HCT116 (cell line): ENCODE measurements around the gene POLN. TPM values are rescaled to one million over a fixed set of nuclear protein-coding genes. Genes with fewer than 3 reads are reported as not detected.

ENCODE experiments used
- ATAC-seq: fragments of 200-7000 bp; cut with Tn5 transposase; 2 replicates; pipeline ENCODE4 v1.9.1; 2020; ENCODE audit warnings: mild to moderate bottlenecking, moderate library complexity
- BruUV-seq: library from RNA; stranded (reverse); fragments of 400-500 nt; replicated peaks from 2 replicates; lab custom pipeline; 2021; lab: Mats Ljungman, UMichigan
- CTCF ChIA-PET: fragments of 300-600 bp; sonication (Branson Sonifier 250); formaldehyde crosslinking; loops from one replicate; lab custom pipeline; 2021; ENCODE audit warnings: antibody characterized with exemption; lab: Charles Lee
- POLR2A ChIA-PET: fragments of 300-600, 350-600 bp; sonication (Branson Sonifier 250); formaldehyde crosslinking; loops from one replicate; lab custom pipeline; 2021; ENCODE audit warnings: antibody characterized with exemption; lab: Charles Lee
- RAD21 ChIA-PET, 2 experiments: fragments of 300-600 bp; sonication (Branson Sonifier 250); formaldehyde crosslinking; loops; one replicate each; lab custom pipeline; 2023; ENCODE audit warnings: low total read pairs in 2 of 2; ENCODE audit not compliant: uncharacterized antibody in 2 of 2, unreplicated experiment in 2 of 2, low non-redundant PET in 1 of 2; lab: Charles Lee
- DNase-seq: peaks from one replicate; pipeline ENCODE4 v3.0.0-alpha.2; 2010; ENCODE audit warnings: low read depth, low spot score
- H2AFZ ChIP-seq: fragments of 200-600 bp; shearing (Covaris generic), sonication (generic); 2 replicates; pipeline ENCODE4 v1.6.1; 2017; ENCODE audit warnings: low read depth, mixed run types, mixed read lengths, antibody characterized with exemption, low read length; ENCODE audit not compliant: poor library complexity, severe bottlenecking
- H3K27ac ChIP-seq: 2 replicates; pipeline ENCODE4 v1.5.1; 2012; ENCODE audit warnings: low read depth, low read length
- H3K27me3 ChIP-seq: fragments of 200-600 bp; sonication (generic); 2 replicates; pipeline ENCODE4 v1.6.1; 2016; ENCODE audit warnings: mixed run types, low read length, mixed read lengths; ENCODE audit not compliant: insufficient read depth
- H3K36me3 ChIP-seq, 2 experiments: fragments of 200-500 bp in 1 of 2; fragments of 200-600 bp in 1 of 2; sonication (Bioruptor generic) in 1 of 2; sonication (generic) in 1 of 2; 2 replicates each; pipeline versions ENCODE4 v1.5.1 to v1.6.1; 2014 to 2016; ENCODE audit warnings: low read length in 2 of 2, inconsistent platforms in 1 of 2, mixed read lengths in 1 of 2, mixed run types in 1 of 2; ENCODE audit not compliant: insufficient read depth in 2 of 2, control insufficient read depth in 1 of 2
- H3K4me1 ChIP-seq, 2 experiments: fragments of 200-600 bp in 1 of 2; sonication (generic) in 1 of 2; 2 replicates each; pipeline versions ENCODE4 v1.5.1 to v1.6.1; 2012 to 2017; ENCODE audit warnings: low read length in 2 of 2, inconsistent platforms in 1 of 2, mild to moderate bottlenecking in 1 of 2, mixed read lengths in 1 of 2, mixed run types in 1 of 2, moderate library complexity in 1 of 2; ENCODE audit not compliant: insufficient read depth in 2 of 2, control insufficient read depth in 1 of 2
- H3K4me2 ChIP-seq: fragments of 200-600 bp; sonication (generic); 2 replicates; pipeline ENCODE4 v1.6.1; 2017; ENCODE audit warnings: mixed run types, low read length, mixed read lengths
- H3K4me3 ChIP-seq, 2 experiments: fragments of 200-600 bp in 1 of 2; sonication (generic) in 1 of 2; replicated peaks in 1 of 2; 2 replicates each; pipeline ENCODE4 v1.5.1; 2011 to 2016; ENCODE audit warnings: low read length in 2 of 2, control low read depth in 1 of 2, low read depth in 1 of 2, mild to moderate bottlenecking in 1 of 2, mixed read lengths in 1 of 2, mixed run types in 1 of 2
- H3K79me2 ChIP-seq: fragments of 200-600 bp; sonication (generic); 2 replicates; pipeline ENCODE4 v1.6.1; 2017; ENCODE audit warnings: mild to moderate bottlenecking, mixed run types, low read length, moderate library complexity, mixed read lengths; ENCODE audit not compliant: insufficient read depth
- H3K9ac ChIP-seq: fragments of 200-600 bp; sonication (generic); 2 replicates; pipeline ENCODE4 v1.6.1; 2016; ENCODE audit warnings: low read length, mixed read lengths
- H3K9me2 ChIP-seq: fragments of 200-600 bp; sonication (generic), shearing (Covaris generic); 2 replicates; pipeline ENCODE4 v1.6.1; 2017; ENCODE audit warnings: mixed run types, mild to moderate bottlenecking, moderate library complexity; ENCODE audit not compliant: insufficient read depth
- H3K9me3 ChIP-seq, 2 experiments: fragments of 200-500 bp in 1 of 2; fragments of 200-600 bp in 1 of 2; sonication (Bioruptor generic) in 1 of 2; sonication (generic) in 1 of 2; 2 replicates each; pipeline ENCODE4 v1.6.1; 2014 to 2017; ENCODE audit warnings: low read length in 2 of 2, mixed read lengths in 2 of 2, inconsistent platforms in 1 of 2, low read depth in 1 of 2, mild to moderate bottlenecking in 1 of 2, mixed run types in 1 of 2, moderate library complexity in 1 of 2; ENCODE audit not compliant: control insufficient read depth in 1 of 2, insufficient read depth in 1 of 2
- H4K20me1 ChIP-seq: fragments of 200-600 bp; sonication (generic), shearing (Covaris generic); 2 replicates; pipeline ENCODE4 v1.6.1; 2017; ENCODE audit warnings: mixed run types, mild to moderate bottlenecking, moderate library complexity; ENCODE audit not compliant: insufficient read depth
- CEBPB ChIP-seq: IDR thresholded peaks from 2 replicates; pipeline ENCODE4 v1.6.1; 2012; ENCODE audit warnings: low read depth
- CTCF ChIP-seq, 3 experiments: fragments of 200-600 bp in 1 of 3; sonication (generic) in 1 of 3; IDR thresholded peaks in 2 of 3; conservative IDR thresholded peaks in 1 of 3; 2 replicates each; pipeline ENCODE4 v1.5.1; 2012 to 2017; ENCODE audit warnings: low read depth in 2 of 3, low read length in 2 of 3, antibody characterized with exemption in 1 of 3, borderline replicate concordance in 1 of 3, control low read depth in 1 of 3, mild to moderate bottlenecking in 1 of 3, mixed read lengths in 1 of 3, mixed run types in 1 of 3, moderate library complexity in 1 of 3; ENCODE audit not compliant: insufficient read depth in 1 of 3
- ELF1 ChIP-seq: IDR thresholded peaks from 2 replicates; pipeline ENCODE4 v1.6.1; 2012; ENCODE audit warnings: low read depth, borderline replicate concordance
- EZH2phosphoT487 ChIP-seq: fragments of 200-600 bp; IDR thresholded peaks from 2 replicates; pipeline ENCODE4 v1.6.1; 2018; ENCODE audit warnings: antibody characterized with exemption, borderline replicate concordance
- MAX ChIP-seq: IDR thresholded peaks from 2 replicates; pipeline ENCODE4 v1.6.1; 2012
- POLR2A ChIP-seq: IDR thresholded peaks from 2 replicates; pipeline ENCODE4 v1.7.0; 2011; ENCODE audit warnings: borderline replicate concordance; ENCODE audit not compliant: insufficient read depth, insufficient read length; ENCODE audit errors: extremely low read depth
- RAD21 ChIP-seq: IDR thresholded peaks from 2 replicates; pipeline ENCODE4 v1.6.1; 2012; ENCODE audit warnings: low read depth, mild to moderate bottlenecking
- TCF7L2 ChIP-seq: IDR thresholded peaks from 2 replicates; pipeline ENCODE4 v1.7.0; 2011; ENCODE audit warnings: borderline replicate concordance, inconsistent platforms; ENCODE audit not compliant: insufficient read depth, insufficient read length; ENCODE audit errors: extremely low read depth
- ZFX ChIP-seq: fragments of 450-650 bp; IDR thresholded peaks from 2 replicates; pipeline ENCODE4 v1.6.1; 2017
- intact Hi-C: fragments of 100-400 bp; cut with micrococcal nuclease; formaldehyde crosslinking; loops from 2 replicates; pipeline ENCODE4 v1.10.0; 2022
- total RNA-seq: library from RNA; stranded (reverse); gene quantifications from one replicate; pipeline ENCODE4 v1.2.1, GENCODE V29; 2021; ENCODE audit not compliant: unreplicated experiment
- TF ChIP-seq, protein P1 (sequence below): IDR thresholded peaks from 2 replicates; pipeline ENCODE4 v1.6.1; 2011; ENCODE audit warnings: mild to moderate bottlenecking, low read length, moderate library complexity; ENCODE audit not compliant: insufficient replicate concordance; ENCODE audit errors: extremely low read depth

The POLN gene
- total RNA-seq, 1 experiment from 2014 or later = 3.1 TPM

- ChIA-PET RAD21 (no interaction called here), POLR2A (no interaction called here), CTCF (no interaction called here)
- Histone ChIP-seq H3K9me2 (no peaks in the 10 kb centered on the region), H3K4me3 (no peak overlapping the region), H3K4me1 (no peaks in the 10 kb centered on the region), H2AFZ (no peak overlapping the region), H3K4me2 (no peak overlapping the region), H3K27me3 (no peaks in the 10 kb centered on the region), H3K36me3 (no peaks in the 10 kb centered on the region), H3K27ac (no peak overlapping the region), H4K20me1 (no peaks in the 10 kb centered on the region), H3K79me2 (no peaks in the 10 kb centered on the region), H3K9ac (no peak overlapping the region), H3K9me3 (no peaks in the 10 kb centered on the region)
- intact Hi-C loops = loop anchor here (1.0 to 2.0 kb wide), 3 partner anchors 177 to 439 kb away; no protein-coding TSS in a partner anchor
- BruUV-seq = no TSS peak
- peak; percentile 52 for DNase-seq
- peak; percentile 95 for TF ChIP-seq RAD21
- TF ChIP-seq POLR2A = no peak
- peak; percentile 73 to 89 (median 83) for TF ChIP-seq CTCF (IDR thresholded peaks at IDR 0.05 in 2 of 3, conservative IDR thresholded peaks at IDR 0.05 in 1 of 3; ENCODE audit: borderline replicate concordance in 1 of 3, insufficient read depth in 1 of 3, low read depth in 2 of 3, low read length in 2 of 3)
- peak; percentile 99 for ATAC-seq
Observed at GRCh38 chr4:2186133-2186864, 55.6 kb downstream of the POLN start.

DNA sequence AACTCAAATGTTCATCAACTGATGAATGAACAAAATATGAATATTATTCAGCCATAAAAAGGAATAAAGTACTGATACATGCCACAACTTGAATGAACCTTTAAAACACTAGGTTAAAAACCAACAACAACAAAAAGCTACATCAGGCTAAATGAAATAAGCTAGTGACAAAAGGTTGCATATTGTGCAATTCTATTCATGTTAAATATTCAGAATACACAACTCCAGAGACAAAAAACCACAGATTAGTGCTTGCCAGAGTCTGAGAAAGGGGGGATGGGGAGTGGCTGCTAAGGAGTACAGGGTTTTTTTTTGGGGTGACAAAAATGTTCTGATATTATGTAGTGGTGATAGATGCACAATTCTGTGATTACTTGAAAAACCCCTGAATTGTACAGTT, 58.5 kb downstream of the POLN start:
- Histone ChIP-seq H3K9me3 (no peaks in the 10 kb centered on the region), H3K36me3 (no peaks in the 10 kb centered on the region), H3K27me3 (no peaks in the 10 kb centered on the region), H3K9ac (no peak overlapping the region), H4K20me1 (no peaks in the 10 kb centered on the region), H3K27ac (no peak overlapping the region), H3K79me2 (no peaks in the 10 kb centered on the region), H3K4me2 (no peak overlapping the region), H3K4me3 (no peak overlapping the region), H3K9me2 (no peaks in the 10 kb centered on the region), H3K4me1 (no peaks in the 10 kb centered on the region), H2AFZ (no peak overlapping the region)
- intact Hi-C loops = loop anchor here (5.0 kb wide), 1 partner anchor 371 kb away; no protein-coding TSS in a partner anchor
- BruUV-seq = no TSS peak
- DNase-seq (no peak), ATAC-seq (no peak)
- ChIA-PET RAD21 (no interaction called here), POLR2A (no interaction called here), CTCF (interaction anchor here (1.1 kb wide), 1 partner anchor 20 kb away, joined by 3 read pairs; no protein-coding TSS in a partner anchor)
- no peak for TF ChIP-seq ZFX
- no peak for TF ChIP-seq POLR2A
- TF ChIP-seq, protein P1, sequence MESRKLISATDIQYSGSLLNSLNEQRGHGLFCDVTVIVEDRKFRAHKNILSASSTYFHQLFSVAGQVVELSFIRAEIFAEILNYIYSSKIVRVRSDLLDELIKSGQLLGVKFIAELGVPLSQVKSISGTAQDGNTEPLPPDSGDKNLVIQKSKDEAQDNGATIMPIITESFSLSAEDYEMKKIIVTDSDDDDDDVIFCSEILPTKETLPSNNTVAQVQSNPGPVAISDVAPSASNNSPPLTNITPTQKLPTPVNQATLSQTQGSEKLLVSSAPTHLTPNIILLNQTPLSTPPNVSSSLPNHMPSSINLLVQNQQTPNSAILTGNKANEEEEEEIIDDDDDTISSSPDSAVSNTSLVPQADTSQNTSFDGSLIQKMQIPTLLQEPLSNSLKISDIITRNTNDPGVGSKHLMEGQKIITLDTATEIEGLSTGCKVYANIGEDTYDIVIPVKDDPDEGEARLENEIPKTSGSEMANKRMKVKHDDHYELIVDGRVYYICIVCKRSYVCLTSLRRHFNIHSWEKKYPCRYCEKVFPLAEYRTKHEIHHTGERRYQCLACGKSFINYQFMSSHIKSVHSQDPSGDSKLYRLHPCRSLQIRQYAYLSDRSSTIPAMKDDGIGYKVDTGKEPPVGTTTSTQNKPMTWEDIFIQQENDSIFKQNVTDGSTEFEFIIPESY = no peak
- TF ChIP-seq MAX = no peak
- no peak for TF ChIP-seq CEBPB
- TF ChIP-seq EZH2phosphoT487 = no peak
- TF ChIP-seq ELF1 = no peak
- no peak for TF ChIP-seq TCF7L2
